OCI-LY3 (cell line): ENCODE data around the gene FFAR3.

Source experiments
- CTCF ChIP-seq: fragments of 200-600, 300-600 bp; sonication (generic); IDR thresholded peaks from 2 replicates; pipeline ENCODE4 v1.5.1; 2014; ENCODE audit warnings: antibody characterized with exemption, low read length, low read depth
- EZH2phosphoT487 ChIP-seq: fragments of 200-600 bp; shearing (Covaris generic); IDR thresholded peaks from 2 replicates; pipeline ENCODE4 v1.6.1; 2018; ENCODE audit warnings: antibody characterized with exemption, mixed run types, low read depth

- TF ChIP-seq CTCF (no peak), EZH2phosphoT487 (no peak)
These were observed 4.6 kb upstream of the FFAR3 start for GRCh38 chr19:35353635-35354034.
